Jurkat, Clone E6-1 (cell line): Measurements from ENCODE around the gene OXER1.

Experiments used
- DNase-seq: peaks from one replicate; pipeline ENCODE4 v3.0.0-alpha.2; 2011; ENCODE audit warnings: low read depth, low spot score
- H3K4me3 ChIP-seq: 2 replicates; pipeline ENCODE4 v1.5.1; 2011; ENCODE audit warnings: mild to moderate bottlenecking, low read length, control low read depth, moderate library complexity

The OXER1 gene

DNA sequence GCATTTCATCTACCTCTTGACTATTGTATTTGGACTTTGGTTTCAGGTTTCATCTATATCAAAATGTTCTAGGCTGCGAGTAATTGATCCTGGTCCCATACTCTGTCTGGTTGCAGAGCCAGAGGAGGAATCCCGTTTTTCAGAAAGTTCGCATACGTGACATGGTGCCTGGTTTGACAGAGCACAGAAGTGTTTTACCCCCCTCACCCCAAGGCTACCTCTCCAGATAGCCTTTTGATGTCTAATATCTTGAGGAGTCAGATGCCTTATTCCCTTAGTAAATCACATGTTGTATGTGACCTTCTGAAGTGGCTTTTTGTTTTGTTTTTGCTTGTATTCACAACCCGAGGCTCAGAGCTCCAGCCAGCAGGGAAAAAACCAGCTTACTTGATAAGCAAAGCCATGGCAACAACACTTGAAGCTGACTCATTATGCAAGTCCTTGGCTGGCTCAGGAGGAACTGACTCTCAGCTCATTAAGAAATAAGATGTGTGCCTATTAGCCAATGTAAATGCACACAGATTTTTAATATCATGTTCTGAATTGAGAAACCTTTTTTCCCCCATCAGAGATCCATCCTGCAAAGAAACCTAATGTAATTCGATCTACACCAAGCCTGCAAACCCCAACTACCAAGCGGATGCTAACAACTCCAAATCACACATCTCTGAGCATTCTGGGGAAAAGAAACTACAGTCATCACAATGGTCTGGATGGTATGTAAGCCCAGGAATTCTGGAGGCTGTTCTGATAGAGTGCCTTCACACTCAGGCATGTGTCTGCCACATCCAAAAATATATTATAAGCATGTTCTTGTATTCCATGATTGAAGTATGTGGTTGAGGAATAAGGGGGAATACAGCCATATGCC is 41.4 kb downstream of the OXER1 start:
- no peak overlapping the region for H3K4me3 ChIP-seq
- DNase-seq = no peak

DNA sequence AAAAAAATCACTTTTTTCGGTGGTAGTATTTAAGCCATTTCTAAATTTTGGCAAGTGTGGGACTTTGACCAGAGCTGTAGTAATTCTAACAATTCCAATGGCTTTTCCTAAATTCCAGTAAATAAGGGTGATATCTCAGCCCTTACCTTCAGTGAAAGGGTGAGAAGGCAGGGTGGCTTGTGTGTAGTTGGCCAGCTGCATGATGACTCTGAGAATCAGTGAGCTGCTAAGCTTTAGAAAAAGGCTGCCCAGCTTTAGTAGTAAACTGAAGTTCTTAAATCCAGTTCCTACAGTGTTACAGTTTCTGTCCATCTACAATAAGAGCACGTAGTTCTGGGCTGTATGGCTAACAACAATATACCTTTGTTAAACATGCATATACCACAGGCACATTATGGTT is 42.0 kb downstream of the OXER1 start:
- DNase-seq = no peak
- H3K4me3 ChIP-seq = no peak overlapping the region

DNA sequence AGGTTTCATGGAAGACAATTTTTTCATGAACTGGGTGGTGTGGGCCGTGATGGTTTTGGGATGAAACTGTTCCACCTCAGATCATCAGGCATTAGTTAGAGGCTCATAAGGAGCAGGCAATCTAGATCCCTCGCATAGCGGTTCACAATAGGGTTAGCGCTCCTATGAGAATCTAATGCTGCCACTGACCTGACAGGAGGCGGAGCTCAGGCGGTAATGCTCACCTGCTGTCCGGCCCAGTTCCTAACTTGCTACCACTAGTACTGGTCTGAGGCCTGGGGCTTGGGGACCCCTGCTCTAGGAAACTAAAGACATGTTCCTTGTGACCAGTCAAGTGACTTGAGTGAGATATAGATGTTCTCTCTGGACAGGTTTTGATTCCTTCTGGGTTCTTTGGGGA is 49.2 kb downstream of the OXER1 start:
- H3K4me3 ChIP-seq = no peak overlapping the region
- DNase-seq = no peak

DNA sequence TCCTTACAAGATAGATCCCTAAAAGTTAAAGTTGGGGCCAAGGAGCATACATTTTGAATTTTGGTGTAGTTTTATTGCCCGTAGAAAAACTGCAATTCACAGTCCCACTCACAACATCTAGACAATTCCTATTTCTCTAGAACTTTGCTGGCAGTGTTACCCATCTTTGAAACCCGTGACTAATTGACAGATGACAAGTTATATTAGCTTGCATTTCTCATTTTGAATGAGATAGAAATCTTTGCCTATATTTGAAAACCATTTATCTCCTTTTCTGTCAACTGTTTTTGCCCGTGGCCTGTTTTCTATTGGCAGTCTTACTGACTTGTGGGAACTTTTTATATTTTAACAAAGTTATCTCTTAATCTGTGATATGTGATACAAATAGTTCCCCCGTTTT is 50.0 kb downstream of the OXER1 start:
- DNase-seq = no peak

DNA sequence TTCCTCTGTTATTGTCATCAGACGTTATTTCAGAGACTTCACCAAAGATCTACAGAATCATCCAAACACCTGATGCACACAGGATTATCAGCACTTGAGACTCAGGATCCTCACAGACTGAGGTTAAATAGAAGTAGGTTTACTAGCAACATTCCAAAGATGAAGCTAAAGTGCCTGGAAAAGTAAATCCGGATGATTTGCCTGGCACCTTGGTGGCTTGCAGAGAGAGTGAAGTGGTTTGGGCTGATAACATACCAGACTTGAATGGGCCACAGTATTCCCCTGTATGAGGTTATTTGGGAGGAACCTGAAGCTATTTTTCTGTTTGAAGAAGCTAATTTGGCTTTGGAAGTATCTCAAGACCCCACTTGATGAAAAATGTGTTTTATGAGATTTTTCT is 51.0 kb downstream of the OXER1 start:
- no peak for DNase-seq
- H3K4me3 ChIP-seq = no peak overlapping the region

More for the DNA sequence above, 50.0 kb downstream of the OXER1 start:
- no peak overlapping the region for H3K4me3 ChIP-seq
